ENCODE data around the gene GLIPR1L2.
"Not testable (repeated sequence)": the region's sequence is repeated elsewhere in the genome, so short reads cannot be mapped to it uniquely, and the experiment has no call there.

GLIPR1L2 gene

GRCh38 chr12:75432924-75433323 lies 42.0 kb downstream of the GLIPR1L2 start:
- no peak for DNase-seq (ENCODE audit: low read depth in 1 of 2, low spot score in 1 of 2)

GRCh38 chr12:75437564-75437963 lies 46.7 kb downstream of the GLIPR1L2 start:
- no peak for DNase-seq (ENCODE audit: low read depth in 1 of 2, low spot score in 1 of 2)

DNA sequence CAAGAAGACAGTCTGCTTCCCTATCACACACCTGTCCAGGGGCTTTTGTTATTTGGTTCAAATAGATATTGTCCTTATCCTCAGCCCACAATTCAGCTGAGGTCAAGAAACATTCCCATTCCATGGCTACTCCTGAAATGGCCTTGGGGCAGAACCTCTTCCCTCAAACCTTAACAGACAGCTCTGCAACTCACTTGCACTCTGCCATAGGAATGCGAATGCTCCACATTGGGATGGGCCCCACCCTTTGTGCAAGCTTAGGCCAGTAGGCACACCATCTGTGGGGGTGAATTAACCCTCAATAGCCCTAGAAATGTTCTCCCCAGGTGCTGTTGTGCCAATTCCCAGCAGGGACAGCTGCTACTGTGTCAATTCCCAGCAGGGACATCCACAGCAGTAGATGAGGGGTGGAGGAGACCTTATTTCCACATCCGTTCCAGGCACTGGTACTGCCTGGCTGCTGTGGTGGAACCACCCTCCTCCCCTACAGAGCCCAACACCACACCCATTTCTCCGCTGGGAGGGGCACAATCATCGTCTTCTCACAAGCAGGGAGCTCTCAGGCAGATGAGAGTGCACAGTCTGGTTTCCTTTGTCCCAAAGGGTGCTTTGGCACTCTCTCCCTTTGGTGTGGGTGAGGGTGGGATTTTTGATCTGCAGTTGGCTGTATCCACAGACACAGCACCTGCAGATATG lies 47.3 kb downstream of the GLIPR1L2 start:
- DNase-seq (ENCODE audit: low read depth in 1 of 2, low spot score in 1 of 2), result peak in 1 of 2 donors; percentile 0

- no peak for DNase-seq (ENCODE audit: low read depth in 1 of 2, low spot score in 1 of 2)
Observed at GRCh38 chr12:75439048-75439447, 48.2 kb downstream of the GLIPR1L2 start.

- DNase-seq (ENCODE audit: low read depth in 1 of 2, low spot score in 1 of 2), result no peak
Observed at GRCh38 chr12:75439930-75440329, 49.0 kb downstream of the GLIPR1L2 start.

DNA sequence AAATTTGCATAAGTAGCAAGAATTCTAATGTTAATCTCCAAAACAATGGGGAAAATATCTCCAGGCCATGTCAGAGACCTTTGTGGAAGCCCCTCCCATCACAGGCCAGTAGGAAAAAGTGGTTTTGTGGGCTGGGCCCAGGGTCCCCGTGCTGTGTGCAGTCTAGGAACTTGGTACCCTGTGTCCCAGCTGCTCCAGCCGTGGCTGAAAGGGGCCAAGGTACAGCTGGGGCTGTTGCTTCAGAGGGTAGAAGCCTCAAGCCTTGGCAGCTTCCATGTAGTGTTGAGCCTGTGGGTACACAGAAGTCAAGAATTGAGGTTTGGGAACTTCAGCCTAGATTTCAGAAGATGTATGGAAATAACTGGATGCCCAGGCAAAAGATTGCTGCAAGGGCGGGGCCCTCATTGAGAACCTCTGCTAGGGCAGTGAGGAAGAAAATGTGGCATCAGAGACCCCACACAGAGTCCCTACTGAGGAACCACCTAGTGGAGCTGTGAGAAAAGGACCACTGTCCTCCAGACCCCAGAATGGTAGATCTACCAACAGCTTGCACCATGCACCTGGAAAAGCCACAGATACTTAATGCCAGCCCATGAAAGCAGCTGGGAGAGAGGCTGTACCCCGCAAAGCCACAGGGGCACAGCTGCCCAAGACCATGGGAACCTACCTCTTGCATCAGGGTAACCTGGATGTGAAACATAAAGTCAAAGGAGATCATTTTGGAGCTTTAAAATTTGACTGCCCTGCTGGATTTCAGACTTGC lies 51.0 kb downstream of the GLIPR1L2 start:
- DNase-seq (ENCODE audit: low read depth in 1 of 2, low spot score in 1 of 2), result not testable (repeated sequence)

DNA sequence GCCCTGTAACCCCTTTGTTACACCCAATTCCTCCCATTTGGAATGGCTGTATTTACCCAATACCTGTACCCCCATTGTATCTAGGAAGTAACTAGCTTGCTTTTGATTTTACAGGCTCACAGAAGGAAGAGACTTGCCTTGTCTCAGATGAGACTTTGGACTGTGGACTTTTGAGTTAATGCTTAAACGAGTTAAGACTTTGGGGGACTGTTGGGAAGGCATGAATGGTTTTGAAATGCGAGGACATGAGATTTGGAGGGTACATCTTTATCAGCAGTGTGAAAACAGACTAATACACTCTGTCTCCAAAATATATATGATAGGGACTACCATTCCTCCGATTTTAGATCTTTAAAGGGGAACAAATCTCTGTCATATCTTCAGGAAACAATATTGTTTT lies 51.6 kb downstream of the GLIPR1L2 start:
- DNase-seq (ENCODE audit: low read depth in 1 of 2, low spot score in 1 of 2), result not testable (repeated sequence)

GRCh38 chr12:75443709-75444108 lies 52.8 kb downstream of the GLIPR1L2 start:
- no peak for DNase-seq (ENCODE audit: low read depth in 1 of 2, low spot score in 1 of 2)

GRCh38 chr12:75444429-75445136 lies 53.7 kb downstream of the GLIPR1L2 start:
- no peak for DNase-seq (ENCODE audit: low read depth in 1 of 2, low spot score in 1 of 2)

DNA sequence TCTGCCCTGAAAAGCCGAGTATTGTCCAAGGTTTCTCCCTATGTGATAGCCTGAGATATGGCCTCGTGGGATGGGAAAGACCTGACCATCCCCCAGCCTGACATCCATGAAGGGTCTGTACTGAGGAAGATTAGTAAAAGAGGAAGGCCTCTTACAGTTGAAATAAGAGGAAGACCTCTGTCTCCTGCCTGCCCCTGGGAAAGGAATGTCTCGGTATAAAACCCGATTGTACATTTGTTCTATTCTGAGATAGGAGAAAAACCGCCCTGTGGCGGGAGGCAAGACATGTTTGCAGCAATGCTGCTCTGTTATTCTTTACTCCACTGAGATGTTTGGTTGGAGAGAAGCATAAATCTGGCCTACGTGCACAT lies 54.2 kb downstream of the GLIPR1L2 start:
- not testable (repeated sequence) for DNase-seq (ENCODE audit: low read depth in 1 of 2, low spot score in 1 of 2)

- DNase-seq (ENCODE audit: low read depth in 1 of 2, low spot score in 1 of 2), result no peak
Observed at GRCh38 chr12:75446857-75447256, 56.0 kb downstream of the GLIPR1L2 start.

DNA sequence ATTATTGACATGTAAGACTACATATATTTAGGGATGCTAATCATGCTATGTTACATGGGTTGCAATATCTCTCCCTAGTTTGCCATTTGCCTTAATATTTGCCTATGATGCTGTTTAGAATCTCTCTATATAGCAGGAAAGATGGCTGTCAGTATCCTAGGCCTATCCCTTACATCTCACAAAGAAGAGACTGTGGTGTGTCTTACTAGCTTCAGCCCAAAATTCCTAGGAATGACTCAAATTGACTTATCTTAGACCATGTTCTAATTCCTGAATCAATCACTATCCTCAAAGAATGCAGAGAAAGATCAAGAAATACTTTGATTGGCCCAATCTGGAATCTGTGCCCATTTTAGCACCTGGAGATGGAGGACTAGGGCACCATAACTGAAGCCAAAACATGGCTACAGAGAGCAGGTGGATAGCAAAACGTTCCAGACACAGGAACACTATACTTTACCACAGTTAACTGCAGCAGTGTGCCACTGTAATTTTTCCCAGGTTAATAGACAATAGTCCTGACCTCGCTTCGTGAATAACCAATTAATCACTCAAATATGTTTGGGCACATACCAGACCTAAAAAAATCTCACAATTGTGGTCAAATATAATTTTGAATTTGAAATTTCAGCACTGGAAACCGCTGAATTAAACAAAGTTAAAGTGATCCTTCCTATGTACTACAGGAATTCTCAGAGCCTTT lies 57.0 kb downstream of the GLIPR1L2 start:
- no peak for DNase-seq (ENCODE audit: low read depth in 1 of 2, low spot score in 1 of 2)

GRCh38 chr12:75452675-75453330 lies 61.9 kb downstream of the GLIPR1L2 start:
- no peak for DNase-seq (ENCODE audit: low read depth in 1 of 2, low spot score in 1 of 2)

- DNase-seq (ENCODE audit: low read depth in 1 of 2, low spot score in 1 of 2), result no peak
Observed at GRCh38 chr12:75455839-75456238, 65.0 kb downstream of the GLIPR1L2 start.

GRCh38 chr12:75457191-75457590 lies 66.3 kb downstream of the GLIPR1L2 start:
- no peak for DNase-seq (ENCODE audit: low read depth in 1 of 2, low spot score in 1 of 2)

- DNase-seq (ENCODE audit: low read depth in 1 of 2, low spot score in 1 of 2), result not testable (repeated sequence)
Observed at GRCh38 chr12:75457866-75458265, 67.0 kb downstream of the GLIPR1L2 start.

- DNase-seq (ENCODE audit: low read depth in 1 of 2, low spot score in 1 of 2), result no peak
Observed at GRCh38 chr12:75459755-75460154, 68.9 kb downstream of the GLIPR1L2 start.

DNA sequence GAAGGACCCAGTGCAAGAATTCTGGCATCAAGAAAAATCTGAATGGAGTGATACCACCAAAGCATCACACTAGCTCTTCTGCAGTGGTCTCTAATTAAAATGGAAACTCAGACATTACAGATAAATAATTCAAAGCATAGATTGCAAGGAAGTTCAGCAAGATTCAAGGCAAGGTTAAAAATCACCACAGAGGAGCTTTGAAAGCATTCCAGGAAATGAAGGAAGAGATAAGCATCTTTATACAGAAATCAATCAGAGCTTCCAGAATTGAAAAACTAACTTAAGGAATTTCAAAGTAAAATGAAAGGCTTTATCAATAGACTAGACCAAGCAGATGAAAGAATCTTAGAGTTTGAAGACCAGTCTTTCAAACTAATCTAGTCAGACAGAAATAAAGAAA lies 69.3 kb downstream of the GLIPR1L2 start:
- DNase-seq (ENCODE audit: low read depth in 1 of 2, low spot score in 1 of 2), result no peak

- no peak for DNase-seq (ENCODE audit: low read depth in 1 of 2, low spot score in 1 of 2)
Observed at GRCh38 chr12:75471902-75472890, 81.3 kb downstream of the GLIPR1L2 start.

DNA sequence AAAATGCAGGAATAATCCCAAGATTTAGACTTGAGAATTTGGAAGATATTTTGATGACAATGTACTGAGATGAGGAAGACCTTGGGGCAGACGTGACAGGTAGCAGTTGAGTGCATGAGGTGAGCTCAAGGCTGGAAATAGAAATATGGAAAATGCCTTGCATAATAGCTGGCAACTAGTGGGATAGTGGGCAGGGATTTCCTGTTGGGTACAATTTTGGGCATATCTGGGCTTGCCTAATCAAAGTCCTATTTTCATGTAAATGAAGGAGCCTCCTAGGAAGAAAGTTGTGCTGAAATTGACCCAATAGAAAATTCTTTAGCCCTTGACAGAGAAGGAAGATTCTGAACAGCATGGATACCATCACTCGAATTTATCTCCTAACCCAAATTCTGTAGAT lies 83.2 kb downstream of the GLIPR1L2 start:
- no peak for DNase-seq (ENCODE audit: low read depth in 1 of 2, low spot score in 1 of 2)
